ENCODE measurements around the gene ASXL1. TPM values are rescaled to one million over a fixed set of nuclear protein-coding genes. Genes with fewer than 3 reads are reported as not detected.

The ASXL1 gene
- total RNA-seq, 1 experiment from 2014 or later, result 69.9 TPM

GRCh38 chr20:32444474-32445220 is 86.5 kb downstream of the ASXL1 start:
- no peaks in the 10 kb centered on the region for H3K27me3 Mint-ChIP-seq (ENCODE audit: insufficient read depth, unreplicated experiment)
- H3K4me3 Mint-ChIP-seq (ENCODE audit: unreplicated experiment), result no peak overlapping the region
- DNase-seq (ENCODE audit: unreplicated experiment), result no peak
- no TSS peak for BruUV-seq (replicated peaks)
- H3K9me3 Mint-ChIP-seq (ENCODE audit: unreplicated experiment), result no peaks in the 10 kb centered on the region
- ChIA-PET POLR2A (interaction anchor here (1.2 kb wide), 1 partner anchor 14 kb away, joined by 3 read pairs; no protein-coding TSS in a partner anchor), CTCF (interaction anchor here (0.6 kb wide), 3 partner anchors 156 to 368 kb away, joined by 3 to 7 read pairs (median 3); no protein-coding TSS in a partner anchor)
- H3K27ac Mint-ChIP-seq (ENCODE audit: low read depth, unreplicated experiment), result no peak overlapping the region
- TF ChIP-seq CTCF (IDR thresholded peaks at IDR 0.05; ENCODE audit: unreplicated experiment), result no peak
- H3K36me3 Mint-ChIP-seq (ENCODE audit: insufficient read depth, unreplicated experiment), result peaks cover 47% of the 10 kb centered on the region
- peaks cover 5% of the 10 kb centered on the region for H3K4me1 Mint-ChIP-seq (ENCODE audit: insufficient read depth, unreplicated experiment)
- intact Hi-C loops (cut with micrococcal nuclease), result no loop called here

DNA sequence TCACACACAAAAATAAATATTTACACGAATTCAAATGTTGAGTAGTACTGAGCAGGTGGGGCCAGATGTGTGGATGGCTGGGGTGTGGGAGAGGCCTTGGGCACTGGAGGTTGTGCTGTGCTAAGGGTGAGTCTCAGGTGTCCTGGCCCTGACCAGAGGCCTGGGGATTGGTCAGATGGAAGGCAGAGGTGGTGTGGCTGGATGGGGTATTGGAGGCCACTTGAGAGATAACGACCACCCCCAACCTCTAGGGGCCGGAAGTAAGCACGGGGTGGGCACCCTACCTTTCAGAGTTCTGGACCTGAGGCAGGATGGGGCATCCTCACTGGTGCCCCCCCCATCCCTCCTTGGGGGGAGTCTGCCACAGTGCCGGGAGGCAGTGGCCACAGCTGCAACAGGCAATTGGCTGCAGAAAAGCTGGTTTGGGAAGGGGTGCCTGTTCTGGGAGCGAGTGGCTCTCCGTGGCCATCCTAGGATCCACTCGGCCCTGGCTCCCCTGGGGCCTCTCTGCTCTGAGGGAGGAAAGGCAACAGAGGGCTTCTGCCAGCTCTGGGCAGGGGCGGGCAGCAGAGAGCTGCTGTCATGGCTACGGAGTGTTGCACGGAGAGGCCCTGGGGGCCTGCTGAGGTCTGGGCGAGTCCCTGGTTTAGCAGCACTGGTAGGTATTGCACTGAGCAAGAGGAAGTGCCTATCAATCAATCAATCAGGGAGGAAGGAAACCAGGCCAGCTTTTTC is 87.6 kb downstream of the ASXL1 start:
- no TSS peak for BruUV-seq (replicated peaks)
- H3K9me3 Mint-ChIP-seq (ENCODE audit: unreplicated experiment), result no peaks in the 10 kb centered on the region
- H3K27me3 Mint-ChIP-seq (ENCODE audit: insufficient read depth, unreplicated experiment), result no peaks in the 10 kb centered on the region
- TF ChIP-seq CTCF (IDR thresholded peaks at IDR 0.05; ENCODE audit: unreplicated experiment), result no peak
- no peak overlapping the region for H3K4me3 Mint-ChIP-seq (ENCODE audit: unreplicated experiment)
- peaks cover 46% of the 10 kb centered on the region for H3K36me3 Mint-ChIP-seq (ENCODE audit: insufficient read depth, unreplicated experiment)
- no peak overlapping the region for H3K27ac Mint-ChIP-seq (ENCODE audit: low read depth, unreplicated experiment)
- ChIA-PET POLR2A (interaction anchor here (0.6 kb wide), 1 partner anchor 374 kb away, joined by 4 read pairs; the partner anchor contains the start of gene MAPRE1), CTCF (interaction anchor here (0.6 kb wide), 2 partner anchors 108 to 369 kb away, joined by 3 to 5 read pairs; no protein-coding TSS in a partner anchor)
- no peak for DNase-seq (ENCODE audit: unreplicated experiment)
- intact Hi-C loops (cut with micrococcal nuclease), result no loop called here
- peaks cover 5% of the 10 kb centered on the region for H3K4me1 Mint-ChIP-seq (ENCODE audit: insufficient read depth, unreplicated experiment)

DNA sequence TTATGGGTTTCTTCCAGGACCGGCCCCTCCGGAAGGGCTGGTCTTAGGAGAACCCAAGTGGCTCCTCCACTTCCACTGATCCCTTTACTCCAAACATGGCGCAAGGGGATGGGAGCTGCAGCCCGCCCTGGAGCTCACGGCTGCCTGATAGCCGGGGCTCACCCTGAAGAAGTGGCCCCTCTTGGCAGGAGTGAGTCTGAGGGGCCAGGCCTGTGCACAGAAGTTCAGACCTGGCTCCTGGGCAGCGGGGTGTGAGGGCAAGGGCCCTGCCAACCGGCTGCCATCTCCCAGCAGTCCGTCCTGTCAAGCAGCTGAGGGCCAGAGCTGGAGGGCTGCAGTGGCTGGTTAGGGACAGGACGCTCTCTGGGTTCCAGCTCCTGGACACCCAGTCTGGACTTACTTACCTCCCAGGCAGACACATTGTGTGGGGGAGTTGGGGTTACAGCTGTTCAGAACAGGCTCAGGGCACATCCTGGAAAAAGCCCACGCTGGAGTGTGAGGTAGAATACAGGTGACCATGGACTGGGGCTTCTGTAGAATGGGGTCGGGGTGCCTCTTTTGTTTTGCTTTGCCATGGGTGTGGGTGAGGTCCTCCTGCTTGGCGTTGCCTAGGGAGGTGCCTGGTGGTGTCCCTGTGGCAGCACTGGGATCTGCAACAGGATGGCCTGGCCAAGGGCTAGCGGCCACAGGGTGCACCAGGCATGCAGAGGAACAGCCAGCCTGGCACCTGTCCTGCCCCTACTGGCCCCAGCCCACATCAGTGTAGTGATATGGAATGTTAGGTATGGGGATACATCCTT is 88.4 kb downstream of the ASXL1 start:
- BruUV-seq (replicated peaks), result no TSS peak
- no peak for TF ChIP-seq CTCF (IDR thresholded peaks at IDR 0.05; ENCODE audit: unreplicated experiment)
- H3K4me1 Mint-ChIP-seq (ENCODE audit: insufficient read depth, unreplicated experiment), result peaks cover 5% of the 10 kb centered on the region
- CTCF ChIA-PET, result interaction anchor here (0.6 to 0.7 kb wide), 2 partner anchors 39 to 109 kb away, joined by 3 to 5 read pairs; no protein-coding TSS in a partner anchor
- H3K36me3 Mint-ChIP-seq (ENCODE audit: insufficient read depth, unreplicated experiment), result peaks cover 40% of the 10 kb centered on the region
- POLR2A ChIA-PET, result interaction anchor here (0.6 kb wide), 1 partner anchor 373 kb away, joined by 4 read pairs; the partner anchor contains the start of gene MAPRE1
- intact Hi-C loops (cut with micrococcal nuclease), result no loop called here
- no peak overlapping the region for H3K27ac Mint-ChIP-seq (ENCODE audit: low read depth, unreplicated experiment)
- no peak overlapping the region for H3K4me3 Mint-ChIP-seq (ENCODE audit: unreplicated experiment)
- no peaks in the 10 kb centered on the region for H3K9me3 Mint-ChIP-seq (ENCODE audit: unreplicated experiment)
- H3K27me3 Mint-ChIP-seq (ENCODE audit: insufficient read depth, unreplicated experiment), result no peaks in the 10 kb centered on the region
- no peak for DNase-seq (ENCODE audit: unreplicated experiment)
